Gastrocnemius medialis (tissue), 4 donors: Measurements from ENCODE around the gene HOOK1. TPM values are rescaled to one million over a fixed set of nuclear protein-coding genes. Genes with fewer than 3 reads are reported as not detected.

ENCODE experiments used
- ATAC-seq, 2 donors: fragments of 150-250 bp; one replicate each; pipeline ENCODE4 v1.9.1; 2016
- DNase-seq, 2 donors: peaks; one replicate each; pipeline ENCODE4 v3.0.0-alpha.2; 2019
- H3K27ac ChIP-seq, 4 donors: fragments of 200-600 bp; sonication (generic); 1 replicate in 1 of 4; 2 replicates in 3 of 4; pipeline ENCODE4 v1.5.1; 2016 to 2018; ENCODE audit warnings: mild to moderate bottlenecking in 2 of 4, moderate library complexity in 1 of 4
- H3K27me3 ChIP-seq, 3 donors: fragments of 200-600 bp; sonication (generic) in 2 of 3; 1 replicate in 1 of 3; 2 replicates in 2 of 3; pipeline versions ENCODE4 v1.5.1 to v1.6.0; 2016 to 2019; ENCODE audit warnings: mild to moderate bottlenecking in 1 of 3, moderate library complexity in 1 of 3
- H3K36me3 ChIP-seq, 2 donors: fragments of 200-600 bp; sonication (generic) in 1 of 2; one replicate each; pipeline ENCODE4 v1.5.1; 2017 to 2018
- H3K4me1 ChIP-seq, 2 donors: fragments of 200-600 bp; sonication (generic) in 1 of 2; one replicate each; pipeline ENCODE4 v1.5.1; 2016 to 2017; ENCODE audit warnings: mild to moderate bottlenecking in 2 of 2
- H3K4me3 ChIP-seq, 4 donors: fragments of 200-600 bp; sonication (generic) in 3 of 4; 1 replicate in 1 of 4; 2 replicates in 3 of 4; pipeline ENCODE4 v1.5.1; 2016 to 2019; ENCODE audit warnings: mild to moderate bottlenecking in 2 of 4
- H3K9me3 ChIP-seq, 3 donors: fragments of 200-600 bp; sonication (generic) in 2 of 3; 1 replicate in 1 of 3; 2 replicates in 2 of 3; pipeline ENCODE4 v1.5.1; 2016 to 2019
- POLR2A ChIP-seq, 2 donors: fragments of 450-650 bp; IDR thresholded peaks; one replicate each; pipeline ENCODE4 v1.6.1; 2017; ENCODE audit warnings: antibody characterized with exemption in 2 of 2, mild to moderate bottlenecking in 2 of 2, moderate library complexity in 2 of 2
- in situ Hi-C, 4 donors: fragments of 200-750 bp; cut with MboI; loops; one replicate each; pipeline versions ENCODE4 v1.15.0 to v1.8.0; 2017; ENCODE audit warnings: low sequenced_read_pairs in 4 of 4
- intact Hi-C: fragments of 100-400 bp; cut with DNase I; formaldehyde crosslinking; loops from one replicate; pipeline ENCODE4 v1.15.1; 2023; ENCODE audit warnings: low total_unique reads
- total RNA-seq, 4 donors: library from RNA; depleted of rRNA; stranded (reverse); fragments of >200 nt; gene quantifications; one replicate each; pipeline versions ENCODE4 v1.1.0 to v1.2.3, GENCODE V29; 2016
- TF ChIP-seq, protein P1 (sequence below), 5 experiments: fragments of 450-650 bp in 3 of 5; fragments of 200-600 bp in 2 of 5; sonication (generic) in 2 of 5; IDR thresholded peaks in 4 of 5; conservative IDR thresholded peaks in 1 of 5; 1 replicate in 4 of 5; 2 replicates in 1 of 5; pipeline ENCODE4 v1.5.1; 2016 to 2019; ENCODE audit warnings: antibody characterized with exemption in 5 of 5, mild to moderate bottlenecking in 3 of 5, moderate library complexity in 3 of 5

The HOOK1 gene
- total RNA-seq, 4 donors from 2014 or later = 0.07 to 2.1 (median 0.10) TPM; not detected in 1

DNA sequence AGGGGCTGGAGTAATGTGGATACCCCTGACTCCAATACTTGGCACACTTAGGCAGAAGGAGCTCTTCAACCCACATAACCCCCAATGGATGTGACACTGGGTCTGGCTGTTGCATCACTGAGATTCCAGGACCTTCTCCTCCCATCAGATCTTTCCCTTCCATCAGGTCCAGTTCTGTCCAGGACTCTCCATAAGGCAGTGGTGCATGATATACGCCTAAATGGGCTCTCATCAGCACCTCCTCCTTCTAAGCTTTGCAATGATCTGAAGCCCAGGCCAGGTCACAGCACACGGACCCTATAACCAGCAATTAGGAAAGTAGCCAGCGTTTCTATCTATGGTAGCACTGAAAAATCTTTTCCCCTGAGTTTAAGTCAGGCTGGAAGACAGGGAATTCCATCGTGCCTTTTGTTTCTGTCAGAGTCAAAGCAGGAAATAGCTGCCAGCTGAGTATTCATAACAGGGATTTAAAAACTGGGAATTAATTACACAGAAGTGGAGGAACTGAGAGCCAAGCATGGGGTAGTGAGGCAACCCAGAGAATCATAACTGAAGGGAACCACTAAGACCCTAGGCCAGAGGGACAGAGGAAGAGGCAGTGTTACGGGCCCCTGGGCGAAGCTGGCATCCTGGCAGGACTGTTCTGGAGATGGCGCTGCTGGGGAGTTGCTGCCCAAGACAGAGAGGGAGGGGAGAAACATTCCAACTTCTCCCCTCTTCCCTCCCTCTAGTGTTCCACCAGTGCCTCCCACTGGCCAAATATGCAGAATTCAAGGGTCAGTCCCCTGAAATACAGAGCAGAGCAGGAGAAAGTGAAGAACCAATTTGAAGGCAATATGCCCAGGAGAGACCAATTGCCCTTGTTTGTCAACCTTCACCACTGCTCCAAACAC lies 37.5 kb upstream of the HOOK1 start:
- no peak for TF ChIP-seq POLR2A (IDR thresholded peaks at IDR 0.05)
- TF ChIP-seq, protein P1, sequence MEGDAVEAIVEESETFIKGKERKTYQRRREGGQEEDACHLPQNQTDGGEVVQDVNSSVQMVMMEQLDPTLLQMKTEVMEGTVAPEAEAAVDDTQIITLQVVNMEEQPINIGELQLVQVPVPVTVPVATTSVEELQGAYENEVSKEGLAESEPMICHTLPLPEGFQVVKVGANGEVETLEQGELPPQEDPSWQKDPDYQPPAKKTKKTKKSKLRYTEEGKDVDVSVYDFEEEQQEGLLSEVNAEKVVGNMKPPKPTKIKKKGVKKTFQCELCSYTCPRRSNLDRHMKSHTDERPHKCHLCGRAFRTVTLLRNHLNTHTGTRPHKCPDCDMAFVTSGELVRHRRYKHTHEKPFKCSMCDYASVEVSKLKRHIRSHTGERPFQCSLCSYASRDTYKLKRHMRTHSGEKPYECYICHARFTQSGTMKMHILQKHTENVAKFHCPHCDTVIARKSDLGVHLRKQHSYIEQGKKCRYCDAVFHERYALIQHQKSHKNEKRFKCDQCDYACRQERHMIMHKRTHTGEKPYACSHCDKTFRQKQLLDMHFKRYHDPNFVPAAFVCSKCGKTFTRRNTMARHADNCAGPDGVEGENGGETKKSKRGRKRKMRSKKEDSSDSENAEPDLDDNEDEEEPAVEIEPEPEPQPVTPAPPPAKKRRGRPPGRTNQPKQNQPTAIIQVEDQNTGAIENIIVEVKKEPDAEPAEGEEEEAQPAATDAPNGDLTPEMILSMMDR (IDR thresholded peaks at IDR 0.05 in 4 of 5, conservative IDR thresholded peaks at IDR 0.05 in 1 of 5) = no peak
- ATAC-seq (no peak), DNase-seq (no peak)
- in situ Hi-C loops = no loop called here
- Histone ChIP-seq H3K4me1 (no peaks in the 10 kb centered on the region), H3K4me3 (no peak overlapping the region), H3K9me3 (no peaks in the 10 kb centered on the region), H3K36me3 (no peaks in the 10 kb centered on the region), H3K27me3 (no peaks in the 10 kb centered on the region), H3K27ac (no peak overlapping the region)
- intact Hi-C loops = no loop called here

DNA sequence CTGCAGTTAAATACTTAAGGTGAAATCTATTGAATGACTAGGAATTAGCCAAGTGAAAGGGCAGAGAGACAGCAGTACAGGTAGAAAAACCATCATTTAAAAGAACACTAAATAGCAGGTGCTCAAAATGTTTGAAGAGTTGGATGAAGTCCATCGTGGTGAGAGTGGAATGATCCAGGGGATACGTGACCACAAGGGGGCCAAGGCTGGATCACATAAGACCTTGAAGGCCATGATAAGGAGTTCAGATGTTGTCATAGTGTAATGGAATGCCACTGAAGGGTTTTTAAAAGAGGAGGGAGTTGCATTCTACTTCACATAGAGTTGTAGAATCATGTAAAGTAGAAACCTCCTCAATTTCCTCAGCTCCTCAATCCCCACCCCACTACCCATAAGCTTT lies 34.8 kb upstream of the HOOK1 start:
- TF ChIP-seq, protein P1 (IDR thresholded peaks at IDR 0.05 in 4 of 5, conservative IDR thresholded peaks at IDR 0.05 in 1 of 5) = no peak
- Histone ChIP-seq H3K27me3 (no peaks in the 10 kb centered on the region), H3K9me3 (no peaks in the 10 kb centered on the region), H3K36me3 (no peaks in the 10 kb centered on the region), H3K4me1 (no peaks in the 10 kb centered on the region), H3K27ac (no peak overlapping the region), H3K4me3 (no peak overlapping the region)
- intact Hi-C loops = no loop called here
- ATAC-seq (no peak), DNase-seq (no peak)
- in situ Hi-C loops = no loop called here

DNA sequence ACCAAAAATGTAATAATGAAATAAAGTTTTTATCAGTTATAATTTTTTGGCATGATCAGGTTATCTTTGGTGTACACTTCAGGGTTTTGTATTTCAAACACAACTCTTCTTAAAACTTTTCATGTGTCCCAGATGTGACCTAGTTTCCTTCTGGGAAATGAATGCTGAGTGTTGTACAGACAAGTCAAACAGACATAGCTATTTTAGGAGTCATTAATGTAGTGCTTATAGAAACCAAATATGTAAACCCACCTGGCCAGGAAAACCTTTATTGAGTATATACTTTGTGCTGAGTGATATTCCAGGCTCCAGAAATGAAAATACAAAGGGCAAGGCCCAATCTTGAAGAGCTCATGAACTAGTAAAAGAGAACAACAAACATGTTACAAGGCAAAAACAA lies 25.9 kb upstream of the HOOK1 start:
- H3K4me3 ChIP-seq = no peak overlapping the region
- in situ Hi-C loops = no loop called here
- TF ChIP-seq POLR2A (IDR thresholded peaks at IDR 0.05) = no peak
- TF ChIP-seq, protein P1 (IDR thresholded peaks at IDR 0.05 in 4 of 5, conservative IDR thresholded peaks at IDR 0.05 in 1 of 5) = no peak
- no peaks in the 10 kb centered on the region for H3K4me1 ChIP-seq
- intact Hi-C loops = no loop called here
- no peak for ATAC-seq
- DNase-seq = no peak
- no peaks in the 10 kb centered on the region for H3K36me3 ChIP-seq
- no peaks in the 10 kb centered on the region for H3K27me3 ChIP-seq
- no peaks in the 10 kb centered on the region for H3K9me3 ChIP-seq
- no peak overlapping the region for H3K27ac ChIP-seq

DNA sequence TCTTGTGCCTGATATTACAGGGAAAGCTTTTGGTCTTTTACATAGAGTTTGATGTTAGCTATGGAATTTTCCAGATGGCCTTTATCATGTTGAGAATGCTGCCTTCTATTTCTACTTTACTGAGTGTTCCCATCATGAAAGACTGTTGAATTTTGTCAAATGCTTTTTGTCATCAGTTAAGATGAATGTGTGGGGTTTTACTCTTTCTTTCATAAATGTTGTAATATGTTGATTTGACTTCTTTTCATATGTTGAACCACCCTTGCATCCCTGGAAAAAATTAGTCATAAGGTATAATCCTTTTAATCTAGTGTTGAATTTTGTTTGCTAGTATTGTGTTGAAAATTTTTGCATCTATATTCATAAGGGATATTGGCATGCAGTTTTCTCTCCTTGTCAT lies 16.1 kb upstream of the HOOK1 start:
- in situ Hi-C loops = no loop called here
- Histone ChIP-seq H3K9me3 (no peaks in the 10 kb centered on the region), H3K4me3 (no peak overlapping the region), H3K4me1 (no peaks in the 10 kb centered on the region), H3K27ac (no peak overlapping the region), H3K36me3 (no peaks in the 10 kb centered on the region), H3K27me3 (no peaks in the 10 kb centered on the region)
- no peak for DNase-seq
- no peak for TF ChIP-seq POLR2A (IDR thresholded peaks at IDR 0.05)
- TF ChIP-seq, protein P1 (IDR thresholded peaks at IDR 0.05 in 4 of 5, conservative IDR thresholded peaks at IDR 0.05 in 1 of 5) = no peak
- ATAC-seq = no peak
- intact Hi-C loops = no loop called here
